ENCODE data around the gene CENPV.

Gene CENPV

GRCh38 chr17:16364625-16365024 is 11.4 kb upstream of the CENPV start:
- H3K36me3 Mint-ChIP-seq (ENCODE audit: low read depth), result no peaks in the 10 kb centered on the region

GRCh38 chr17:16363749-16364536 is 10.7 kb upstream of the CENPV start:
- Mint-ChIP-seq H3K27ac (peak overlapping the region in 2 of 3 experiments; percentile 31 to 69), H3K36me3 (ENCODE audit: low read depth) (no peaks in the 10 kb centered on the region), H3K4me1 (peaks cover 15% of the 10 kb centered on the region), H3K27me3 (ENCODE audit: low read depth) (no peaks in the 10 kb centered on the region), H3K9me3 (no peaks in the 10 kb centered on the region), H3K4me3 (no peak overlapping the region)
- TF ChIP-seq CTCF (IDR thresholded peaks at IDR 0.05; ENCODE audit: unreplicated experiment in 3 of 3), result peak; percentile 92 to 94 (median 94)

More at GRCh38 chr17:16364625-16365024, 11.4 kb upstream of the CENPV start:
- Mint-ChIP-seq H3K4me1 (peaks cover 15% of the 10 kb centered on the region), H3K9me3 (no peaks in the 10 kb centered on the region), H3K27ac (peak overlapping the region in 2 of 3 experiments; percentile 31 to 69), H3K4me3 (no peak overlapping the region), H3K27me3 (ENCODE audit: low read depth) (no peaks in the 10 kb centered on the region)
- TF ChIP-seq CTCF (IDR thresholded peaks at IDR 0.05; ENCODE audit: unreplicated experiment in 3 of 3), result no peak

GRCh38 chr17:16361874-16362273 is 8.6 kb upstream of the CENPV start:
- no peaks in the 10 kb centered on the region for H3K9me3 Mint-ChIP-seq
- no peaks in the 10 kb centered on the region for H3K27me3 Mint-ChIP-seq (ENCODE audit: low read depth)
- no peak overlapping the region for H3K27ac Mint-ChIP-seq
- H3K4me1 Mint-ChIP-seq, result peaks cover 15% of the 10 kb centered on the region
- H3K36me3 Mint-ChIP-seq (ENCODE audit: low read depth), result no peaks in the 10 kb centered on the region
- TF ChIP-seq CTCF (IDR thresholded peaks at IDR 0.05; ENCODE audit: unreplicated experiment in 3 of 3), result no peak
- H3K4me3 Mint-ChIP-seq, result no peak overlapping the region

- no peak for TF ChIP-seq CTCF (IDR thresholded peaks at IDR 0.05; ENCODE audit: unreplicated experiment in 3 of 3)
- H3K27me3 Mint-ChIP-seq (ENCODE audit: low read depth), result no peaks in the 10 kb centered on the region
- H3K4me1 Mint-ChIP-seq, result no peaks in the 10 kb centered on the region
- peak overlapping the region in 1 of 3 experiments; percentile 6 for H3K4me3 Mint-ChIP-seq
- no peaks in the 10 kb centered on the region for H3K36me3 Mint-ChIP-seq (ENCODE audit: low read depth)
- H3K27ac Mint-ChIP-seq, result no peak overlapping the region
- no peaks in the 10 kb centered on the region for H3K9me3 Mint-ChIP-seq
Observed at GRCh38 chr17:16358394-16358793, 5.1 kb upstream of the CENPV start.

- Mint-ChIP-seq H3K27ac (peak overlapping the region in 1 of 3 experiments; percentile 26), H3K4me1 (peaks cover 10% of the 10 kb centered on the region), H3K27me3 (ENCODE audit: low read depth) (peaks cover 7% of the 10 kb centered on the region), H3K36me3 (ENCODE audit: low read depth) (peaks cover 3% of the 10 kb centered on the region), H3K9me3 (no peaks in the 10 kb centered on the region), H3K4me3 (peak overlapping the region; percentile 81 to 86 (median 86))
- no peak for TF ChIP-seq CTCF (IDR thresholded peaks at IDR 0.05; ENCODE audit: unreplicated experiment in 3 of 3)
Observed at GRCh38 chr17:16354585-16354984, 1.3 kb upstream of the CENPV start.

All from nephron (organoid).